GM21825 (cell line): ENCODE measurements around the gene ROBO1.
"Not testable (repeated sequence)": the region's sequence is repeated elsewhere in the genome, so short reads cannot be mapped to it uniquely, and the experiment has no call there.

Source experiments
- ATAC-seq: cut with Tn5 transposase; IDR thresholded peaks from one replicate; pipeline ENCODE4 v1.9.1; 2021; ENCODE audit warnings: mild to moderate bottlenecking, moderate library complexity; ENCODE audit not compliant: unreplicated experiment

ROBO1 gene

DNA sequence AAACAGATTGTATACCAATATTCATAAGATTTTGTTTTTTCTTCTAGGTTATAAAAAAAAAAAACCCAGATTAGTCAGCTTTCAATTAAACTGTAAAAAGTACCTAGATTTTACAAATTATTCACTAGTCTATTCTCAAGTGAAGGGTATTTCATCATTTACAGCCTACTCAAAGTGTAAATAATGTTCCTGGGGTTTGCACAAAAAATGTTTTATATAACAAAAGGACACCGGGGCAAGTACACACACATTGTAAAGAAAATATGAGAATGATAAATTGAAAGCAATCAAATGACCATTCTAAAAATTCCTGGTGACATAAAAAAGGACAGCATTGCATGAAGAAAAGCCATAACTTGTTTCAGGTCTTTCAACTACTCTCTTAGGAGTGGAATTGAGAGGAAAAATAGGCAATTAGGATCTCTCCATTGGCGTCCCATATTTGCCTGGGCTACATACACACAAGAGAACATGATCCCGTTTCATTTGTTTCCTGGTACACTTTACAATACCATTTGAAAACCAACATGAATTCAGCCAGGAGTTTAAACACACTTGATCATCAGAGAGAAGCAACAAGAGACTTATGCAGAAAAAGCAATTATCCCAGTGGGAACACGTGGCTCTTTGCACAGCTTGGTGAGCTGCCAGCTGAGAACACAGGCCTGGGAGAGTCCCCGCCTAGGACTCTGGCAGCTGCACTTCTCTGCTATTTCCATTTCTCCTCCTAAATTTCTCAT is 1039.2 kb downstream of the ROBO1 start:
- ATAC-seq, result no peak

DNA sequence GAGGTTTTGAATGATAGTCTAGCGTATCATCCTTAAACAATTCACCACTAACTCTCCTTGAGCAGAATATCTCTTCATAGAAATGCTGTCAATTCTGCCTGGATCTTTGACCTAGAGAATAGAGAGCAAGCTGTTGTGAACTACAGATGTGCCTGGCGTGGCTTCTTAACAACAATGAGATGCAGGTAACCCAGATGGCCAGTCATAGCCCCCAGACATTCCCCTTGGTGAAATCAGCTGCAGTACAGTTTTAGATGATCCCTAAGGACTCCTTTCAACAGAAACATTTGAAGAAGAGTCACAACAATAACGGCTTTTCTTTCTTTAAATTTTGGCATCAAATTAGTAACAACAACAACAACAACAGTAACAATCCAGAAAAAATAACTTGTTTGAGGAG is 1041.3 kb downstream of the ROBO1 start:
- no peak for ATAC-seq

GRCh38 chr3:78725703-78726246 is 1042.0 kb downstream of the ROBO1 start:
- ATAC-seq, result no peak

DNA sequence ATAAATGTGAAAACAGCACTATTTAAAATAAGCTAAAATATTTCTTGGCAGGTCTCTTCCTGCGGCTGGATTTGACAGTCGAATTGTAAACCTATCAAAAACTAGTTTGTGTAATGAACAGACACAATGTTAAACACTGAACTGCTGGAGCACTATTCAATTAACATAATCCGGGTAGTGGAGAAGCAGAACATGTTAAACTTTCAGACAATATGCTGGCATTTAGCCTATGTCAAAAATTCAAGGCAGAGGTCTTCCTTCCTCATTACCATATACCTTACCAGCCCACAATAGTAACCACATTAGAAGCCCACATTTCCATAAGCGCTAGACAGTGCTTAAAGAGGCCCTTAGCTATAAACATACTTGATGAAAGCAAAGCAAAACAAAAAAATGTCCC is 1042.9 kb downstream of the ROBO1 start:
- no peak for ATAC-seq

DNA sequence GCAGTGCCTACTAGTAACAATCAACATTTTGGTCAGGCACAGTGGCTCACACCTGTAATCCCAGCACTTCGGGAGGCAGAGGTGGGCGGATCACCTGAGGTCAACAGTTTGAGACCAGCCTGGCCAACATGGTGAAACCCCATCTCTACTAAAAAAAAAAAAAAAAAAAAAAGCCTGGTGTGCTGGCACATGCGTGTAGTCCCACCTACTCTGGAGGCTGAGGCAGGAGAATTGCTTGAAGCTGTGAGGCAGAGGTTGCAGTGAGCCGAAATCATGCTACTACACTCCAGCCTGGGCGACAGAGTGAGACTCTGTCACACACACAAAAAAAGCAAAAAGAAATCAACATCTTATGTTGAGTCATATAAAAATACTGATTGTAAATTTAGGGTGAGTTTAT is 1043.4 kb downstream of the ROBO1 start:
- ATAC-seq, result not testable (repeated sequence)

DNA sequence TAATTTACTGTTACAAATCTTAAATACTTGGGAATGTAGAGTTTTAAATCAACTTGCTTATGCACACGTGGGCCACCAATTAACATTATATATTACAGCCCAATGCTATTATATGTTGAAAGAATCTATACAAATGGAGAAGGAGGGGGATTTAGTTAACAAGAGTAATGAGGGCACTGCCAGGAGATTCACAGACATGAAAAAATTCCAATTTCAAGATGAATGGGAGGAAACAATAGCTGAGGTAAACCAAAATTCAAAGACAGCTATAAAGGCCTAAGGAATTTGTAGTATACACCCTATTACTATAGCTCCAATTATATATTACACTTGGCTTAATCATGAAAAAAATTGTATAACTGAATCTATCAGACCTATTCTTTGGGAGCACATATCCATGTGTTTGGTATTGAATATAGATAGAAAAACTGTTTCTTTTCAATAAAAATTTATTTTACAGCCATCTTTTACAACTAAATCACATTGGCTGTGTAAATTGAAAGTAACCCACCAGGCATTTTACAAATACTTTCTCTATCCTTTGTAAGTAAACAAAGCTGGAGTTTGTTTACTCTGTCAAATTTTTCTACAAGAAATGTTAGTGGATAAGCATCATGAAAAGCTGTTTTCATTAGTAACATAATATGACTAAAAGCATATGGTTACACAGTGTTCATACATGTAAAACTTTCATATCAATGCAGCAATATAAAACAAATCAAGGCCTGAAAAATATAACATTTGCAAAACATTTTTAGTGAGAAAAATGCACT is 1045.8 kb downstream of the ROBO1 start:
- no peak for ATAC-seq

GRCh38 chr3:78718707-78719106 is 1049.1 kb downstream of the ROBO1 start:
- no peak for ATAC-seq

DNA sequence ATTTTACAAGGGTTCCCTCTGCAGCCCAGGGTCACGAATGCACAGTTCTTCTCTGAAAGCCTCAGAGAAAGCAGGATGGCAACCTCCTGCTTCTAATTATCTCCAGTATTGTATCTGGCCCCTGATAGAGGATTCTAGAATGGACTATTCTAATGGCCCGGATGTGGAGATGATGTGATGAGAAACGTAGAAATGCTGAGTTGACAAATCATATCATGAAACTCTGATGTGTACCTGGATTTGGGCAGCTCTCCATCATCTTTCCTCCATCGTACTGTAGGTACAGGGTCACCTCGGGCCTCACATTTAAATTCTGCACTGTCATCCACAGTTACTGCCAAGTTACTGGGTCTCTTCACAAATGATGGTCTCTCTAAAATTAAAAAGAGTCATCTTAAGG is 1050.8 kb downstream of the ROBO1 start:
- no peak for ATAC-seq

DNA sequence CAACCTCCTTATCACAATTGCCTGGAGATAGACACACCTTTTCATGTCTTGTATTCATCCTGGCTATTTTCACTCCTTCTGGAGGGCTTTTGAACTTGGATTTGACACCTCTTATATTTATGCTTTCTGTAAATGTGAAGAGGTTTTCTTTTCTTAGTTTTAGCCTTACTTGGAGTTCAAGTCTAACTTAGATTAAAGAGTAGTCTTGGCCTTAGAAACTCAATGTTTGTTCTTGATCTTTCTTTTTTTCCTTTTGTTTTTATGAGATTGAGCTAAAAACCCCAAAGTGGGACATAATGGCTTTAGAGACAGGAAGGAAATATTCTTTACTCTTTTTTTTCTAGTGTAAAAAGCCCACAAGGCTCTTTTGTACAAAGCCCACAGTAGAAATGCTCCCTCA is 1054.9 kb downstream of the ROBO1 start:
- no peak for ATAC-seq

DNA sequence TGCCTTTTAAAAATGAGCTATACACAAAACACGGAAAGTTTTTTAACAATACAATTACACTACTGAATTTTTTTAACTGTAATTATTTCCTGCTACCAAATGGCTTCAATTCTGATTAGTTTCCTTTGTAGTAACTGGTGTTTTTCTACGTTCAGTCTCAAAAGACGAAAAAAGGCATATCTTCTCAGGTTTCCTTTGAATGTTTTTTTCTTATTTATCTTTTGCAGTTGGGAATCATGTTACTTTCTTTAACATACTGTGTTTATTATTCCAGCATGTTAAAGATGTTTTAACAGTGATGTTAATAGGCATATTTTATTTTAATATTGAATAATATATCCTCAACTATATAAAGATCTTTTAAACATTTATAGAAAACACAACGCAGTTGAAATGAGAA is 1055.5 kb downstream of the ROBO1 start:
- ATAC-seq, result no peak

- ATAC-seq, result no peak
These were observed 1059.2 kb downstream of the ROBO1 start for GRCh38 chr3:78708565-78709073.

DNA sequence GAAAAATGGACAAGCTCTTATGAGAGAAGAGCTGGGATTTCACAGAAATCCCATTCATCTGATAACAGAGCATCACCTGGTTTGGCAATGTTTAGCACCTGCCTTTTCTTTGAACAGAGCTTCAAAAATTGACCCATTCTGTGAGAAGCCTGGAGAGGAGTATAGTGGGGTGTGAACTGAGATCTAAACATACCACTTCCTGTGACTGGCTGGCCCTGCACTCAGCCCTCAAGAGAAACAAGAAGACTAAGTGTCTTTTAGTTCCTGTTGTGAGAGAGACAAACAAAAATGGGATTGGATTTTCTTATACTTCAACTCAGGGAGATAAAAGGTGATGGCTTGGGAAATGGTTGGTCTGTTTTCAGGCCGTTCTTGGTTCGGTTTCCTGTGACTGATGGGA is 1060.2 kb downstream of the ROBO1 start:
- no peak for ATAC-seq

DNA sequence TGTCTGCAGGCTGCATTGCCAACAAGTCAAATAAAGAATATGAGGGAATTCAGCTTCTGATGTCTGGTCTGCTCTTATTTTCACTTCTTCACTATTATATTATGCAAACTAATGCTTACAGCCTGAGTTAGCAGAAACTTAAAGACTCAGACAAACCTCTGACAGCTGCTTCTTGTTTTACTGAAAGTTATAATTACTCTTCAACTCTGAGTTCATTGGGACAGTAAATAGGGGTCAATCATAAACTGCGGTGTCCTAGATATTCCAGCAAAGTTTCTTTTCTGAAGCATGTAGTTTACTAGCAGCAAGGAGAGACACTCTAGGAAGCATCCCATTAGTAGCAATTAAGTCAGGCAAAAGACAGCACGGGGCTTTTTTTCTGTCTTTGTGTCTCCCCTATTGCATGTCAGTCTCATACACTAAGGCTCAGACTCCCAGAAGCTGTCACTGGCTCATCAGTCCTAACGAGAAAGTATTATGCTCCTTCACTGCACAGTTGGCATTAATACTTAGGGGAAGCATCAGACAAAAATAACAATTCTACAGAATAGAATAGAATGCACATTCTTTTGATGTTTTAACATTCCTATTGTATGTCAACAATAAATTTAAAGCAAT is 1060.8 kb downstream of the ROBO1 start:
- ATAC-seq, result no peak

GRCh38 chr3:78703944-78704343 is 1063.9 kb downstream of the ROBO1 start:
- ATAC-seq, result no peak

GRCh38 chr3:78701537-78701936 is 1066.3 kb downstream of the ROBO1 start:
- ATAC-seq, result no peak

GRCh38 chr3:78698431-78698830 is 1069.4 kb downstream of the ROBO1 start:
- ATAC-seq, result no peak

- no peak for ATAC-seq
These were observed 1070.4 kb downstream of the ROBO1 start for GRCh38 chr3:78697426-78697825.

- no peak for ATAC-seq
These were observed 1077.0 kb downstream of the ROBO1 start for GRCh38 chr3:78690766-78691165.

DNA sequence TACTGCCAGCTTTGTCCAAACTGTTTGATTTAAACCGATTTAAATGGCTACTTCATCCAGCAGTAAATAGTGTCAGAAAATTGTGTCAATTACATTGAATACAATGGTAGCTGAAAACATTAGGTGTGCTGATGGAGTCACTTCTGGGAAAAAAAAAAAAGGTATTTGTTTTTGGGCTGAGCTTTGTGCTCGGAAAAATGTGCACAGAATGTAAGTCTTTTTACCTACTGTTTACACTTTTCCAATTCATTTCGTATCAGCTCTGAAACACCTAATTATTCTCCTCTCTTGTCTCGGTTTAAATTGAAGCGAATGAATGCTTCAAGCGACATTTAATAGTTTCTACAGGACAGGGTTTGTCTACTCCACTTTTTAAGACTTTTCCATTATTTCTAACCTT is 1078.4 kb downstream of the ROBO1 start:
- no peak for ATAC-seq

DNA sequence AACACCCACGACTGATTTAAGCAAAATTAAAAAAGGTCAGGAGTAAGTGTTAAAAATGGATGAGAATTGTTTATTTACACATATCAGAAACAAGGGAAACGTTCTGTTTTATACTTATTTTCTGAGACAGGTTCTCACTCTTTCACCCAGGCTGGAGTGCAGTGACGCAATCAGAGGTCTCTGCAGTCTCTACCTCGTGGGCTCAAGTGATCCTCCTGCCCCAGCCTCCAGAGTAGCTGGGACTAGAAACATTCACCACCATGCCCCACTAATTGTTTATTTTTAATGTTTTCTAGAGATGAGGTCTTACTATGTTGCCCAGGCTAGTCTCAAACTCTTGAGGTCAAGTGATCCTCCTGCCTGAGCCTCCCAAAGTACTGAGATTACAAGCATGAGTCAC is 1080.3 kb downstream of the ROBO1 start:
- ATAC-seq, result no peak

DNA sequence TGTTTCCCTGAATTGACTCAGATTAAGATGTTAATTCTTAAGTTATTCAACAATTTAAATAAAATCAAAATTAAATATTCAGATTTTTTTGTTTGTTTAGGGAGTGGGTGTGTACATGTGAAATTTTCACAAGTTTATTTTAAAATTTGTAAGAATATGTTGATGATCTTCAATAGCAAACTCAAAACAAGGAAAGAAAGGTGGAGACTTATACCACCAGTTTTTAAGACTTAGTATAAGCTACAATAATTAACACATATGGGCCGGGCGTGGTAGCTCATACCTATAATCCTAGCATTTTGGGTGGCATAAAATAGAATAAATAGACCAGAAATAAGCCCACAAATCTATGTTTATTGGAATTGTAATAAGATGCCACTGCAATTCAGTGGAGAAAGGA is 1084.5 kb downstream of the ROBO1 start:
- no peak for ATAC-seq
